WTC11 (cell line): Measurements from ENCODE around the gene FMC1. TPM values are rescaled to one million over a fixed set of nuclear protein-coding genes. Genes with fewer than 3 reads are reported as not detected.

ENCODE experiments used
- ATAC-seq: fragments of 200-7000 bp; cut with Tn5 transposase; 2 replicates; pipeline ENCODE4 v1.10.0; 2021; ENCODE audit warnings: mild to moderate bottlenecking, moderate library complexity
- CTCF ChIA-PET: fragments of 300-600 bp; sonication (Branson Sonifier 250); formaldehyde crosslinking; loops from one replicate; lab custom pipeline; 2021; ENCODE audit warnings: antibody characterized with exemption; lab: Charles Lee
- POLR2A ChIA-PET: fragments of 350-600 bp; sonication (Branson Sonifier 250); formaldehyde crosslinking; loops from one replicate; lab custom pipeline; 2021; ENCODE audit warnings: antibody characterized with exemption; lab: Charles Lee
- DNase-seq: peaks from one replicate; pipeline ENCODE4 v3.0.0; 2021; ENCODE audit warnings: low spot score
- H3K27ac Mint-ChIP-seq: 2 replicates; pipeline ENCODE4 v1.8.0; 2021; ENCODE audit warnings: mixed read lengths
- H3K27me3 Mint-ChIP-seq: 2 replicates; pipeline ENCODE4 v1.8.0; 2021; ENCODE audit warnings: low read depth, mild to moderate bottlenecking, moderate library complexity, mixed read lengths
- H3K36me3 Mint-ChIP-seq: 2 replicates; pipeline ENCODE4 v1.8.0; 2021; ENCODE audit warnings: mixed read lengths
- H3K4me1 Mint-ChIP-seq: 2 replicates; pipeline ENCODE4 v1.8.0; 2022; ENCODE audit warnings: mixed read lengths
- H3K4me3 Mint-ChIP-seq: 2 replicates; pipeline ENCODE4 v1.8.0; 2021; ENCODE audit warnings: mild to moderate bottlenecking, moderate library complexity, mixed read lengths
- H3K9me3 Mint-ChIP-seq: 2 replicates; pipeline ENCODE4 v1.8.0; 2021; ENCODE audit warnings: mixed read lengths
- ATF2 ChIP-seq: sonication (generic); formaldehyde crosslinking; IDR thresholded peaks from 2 replicates; pipeline ENCODE4 v1.8.1; 2022; ENCODE audit warnings: low read depth, missing genetic modification reagents, borderline replicate concordance
- ATF3 ChIP-seq: sonication (generic); formaldehyde crosslinking; conservative IDR thresholded peaks from 2 replicates; pipeline ENCODE4 v1.8.1; 2022; ENCODE audit warnings: mild to moderate bottlenecking, missing genetic modification reagents
- CTCF ChIP-seq: fragments of 200-600 bp; IDR thresholded peaks from 2 replicates; pipeline ENCODE4 v1.8.0; 2022; ENCODE audit warnings: antibody characterized with exemption
- ELF4 ChIP-seq: sonication (generic); formaldehyde crosslinking; IDR thresholded peaks from 2 replicates; pipeline ENCODE4 v1.8.1; 2022; ENCODE audit warnings: low read depth, mild to moderate bottlenecking, moderate library complexity, missing genetic modification reagents
- ESRRA ChIP-seq: sonication (generic); formaldehyde crosslinking; IDR thresholded peaks from 2 replicates; pipeline ENCODE4 v1.8.1; 2022; ENCODE audit warnings: mild to moderate bottlenecking, missing genetic modification reagents, borderline replicate concordance
- FOXP4 ChIP-seq: sonication (generic); formaldehyde crosslinking; IDR thresholded peaks from 2 replicates; pipeline ENCODE4 v1.8.0; 2022; ENCODE audit warnings: mild to moderate bottlenecking, missing genetic modification reagents
- MAX ChIP-seq: sonication (generic); formaldehyde crosslinking; IDR thresholded peaks from 2 replicates; pipeline ENCODE4 v1.8.0; 2022; ENCODE audit warnings: mild to moderate bottlenecking, missing genetic modification reagents
- NFATC4 ChIP-seq: fragments of 250-450 bp; sonication (Bioruptor Pico); IDR thresholded peaks from 2 replicates; pipeline ENCODE4 v1.9.0; 2021; ENCODE audit warnings: mild to moderate bottlenecking
- OVOL2 ChIP-seq: fragments of 250-450 bp; sonication (Bioruptor Pico); IDR thresholded peaks from 2 replicates; pipeline ENCODE4 v1.9.0; 2021; ENCODE audit warnings: mild to moderate bottlenecking, borderline replicate concordance
- RELA ChIP-seq: sonication (generic); formaldehyde crosslinking; IDR thresholded peaks from 2 replicates; pipeline ENCODE4 v1.8.1; 2022; ENCODE audit warnings: missing genetic modification reagents, mild to moderate bottlenecking, borderline replicate concordance
- TEAD1 ChIP-seq: sonication (generic); formaldehyde crosslinking; IDR thresholded peaks from 2 replicates; pipeline ENCODE4 v1.8.0; 2022; ENCODE audit warnings: mild to moderate bottlenecking, missing genetic modification reagents
- ZNF281 ChIP-seq: sonication (generic); formaldehyde crosslinking; IDR thresholded peaks from 2 replicates; pipeline ENCODE4 v1.8.0; 2023; ENCODE audit warnings: mild to moderate bottlenecking, missing genetic modification reagents
- ZNF416 ChIP-seq: fragments of 250-450 bp; sonication (Bioruptor Pico); IDR thresholded peaks from 2 replicates; pipeline ENCODE4 v1.9.0; 2021; ENCODE audit warnings: mild to moderate bottlenecking, inconsistent platforms
- total RNA-seq: library from RNA; stranded (reverse); gene quantifications from 3 replicates; pipeline ENCODE4 v1.2.3, GENCODE V29; 2021
- TF ChIP-seq, protein P1 (sequence below): sonication (generic); formaldehyde crosslinking; IDR thresholded peaks from 2 replicates; pipeline ENCODE4 v1.8.1; 2022; ENCODE audit warnings: mild to moderate bottlenecking, moderate library complexity, missing genetic modification reagents
- TF ChIP-seq, protein P2 (sequence below): fragments of 250-450 bp; sonication (Bioruptor Pico); IDR thresholded peaks from 2 replicates; pipeline ENCODE4 v1.9.0; 2021; ENCODE audit warnings: mild to moderate bottlenecking
- TF ChIP-seq, protein P3 (sequence below): sonication (generic); formaldehyde crosslinking; IDR thresholded peaks from 2 replicates; pipeline ENCODE4 v1.8.1; 2023; ENCODE audit warnings: mild to moderate bottlenecking, missing genetic modification reagents, moderate library complexity
- TF ChIP-seq, protein P4 (sequence below): fragments of 250-450 bp; sonication (Bioruptor Pico); IDR thresholded peaks from 2 replicates; pipeline ENCODE4 v1.8.0; 2021; ENCODE audit warnings: mild to moderate bottlenecking
- TF ChIP-seq, protein P5 (sequence below): sonication (generic); formaldehyde crosslinking; IDR thresholded peaks from 2 replicates; pipeline ENCODE4 v1.8.1; 2023; ENCODE audit warnings: mild to moderate bottlenecking, missing genetic modification reagents

The FMC1 gene
- total RNA-seq, 1 experiment from 2014 or later = 16.3 TPM

GRCh38 chr7:139304517-139304916 is 36.6 kb upstream of the FMC1 start:
- CTCF ChIA-PET = no interaction called here
- no peak overlapping the region for H3K4me3 Mint-ChIP-seq
- no peaks in the 10 kb centered on the region for H3K27me3 Mint-ChIP-seq
- DNase-seq (no peak), ATAC-seq (no peak)
- H3K9me3 Mint-ChIP-seq = no peaks in the 10 kb centered on the region
- TF ChIP-seq, protein P1, sequence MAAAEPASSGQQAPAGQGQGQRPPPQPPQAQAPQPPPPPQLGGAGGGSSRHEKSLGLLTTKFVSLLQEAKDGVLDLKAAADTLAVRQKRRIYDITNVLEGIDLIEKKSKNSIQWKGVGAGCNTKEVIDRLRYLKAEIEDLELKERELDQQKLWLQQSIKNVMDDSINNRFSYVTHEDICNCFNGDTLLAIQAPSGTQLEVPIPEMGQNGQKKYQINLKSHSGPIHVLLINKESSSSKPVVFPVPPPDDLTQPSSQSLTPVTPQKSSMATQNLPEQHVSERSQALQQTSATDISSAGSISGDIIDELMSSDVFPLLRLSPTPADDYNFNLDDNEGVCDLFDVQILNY = no peak
- TF ChIP-seq CTCF = no peak
- TF ChIP-seq, protein P2, sequence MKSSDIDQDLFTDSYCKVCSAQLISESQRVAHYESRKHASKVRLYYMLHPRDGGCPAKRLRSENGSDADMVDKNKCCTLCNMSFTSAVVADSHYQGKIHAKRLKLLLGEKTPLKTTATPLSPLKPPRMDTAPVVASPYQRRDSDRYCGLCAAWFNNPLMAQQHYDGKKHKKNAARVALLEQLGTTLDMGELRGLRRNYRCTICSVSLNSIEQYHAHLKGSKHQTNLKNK = no peak
- TF ChIP-seq ESRRA (CRISPR knock-in tag) = no peak
- no peak for TF ChIP-seq ATF2
- TF ChIP-seq MAX (CRISPR knock-in tag) = no peak
- POLR2A ChIA-PET = no interaction called here
- peaks cover 24% of the 10 kb centered on the region; the same call in 1 of the 2 replicates for H3K36me3 Mint-ChIP-seq
- peaks cover 11% of the 10 kb centered on the region for H3K4me1 Mint-ChIP-seq
- H3K27ac Mint-ChIP-seq = peak overlapping the region; percentile 65

- H3K27me3 Mint-ChIP-seq = no peaks in the 10 kb centered on the region
- no peaks in the 10 kb centered on the region for H3K9me3 Mint-ChIP-seq
- H3K36me3 Mint-ChIP-seq = no peaks in the 10 kb centered on the region
- DNase-seq = no peak
- H3K27ac Mint-ChIP-seq = no peak overlapping the region
- H3K4me3 Mint-ChIP-seq = no peak overlapping the region
- ChIA-PET CTCF (no interaction called here), POLR2A (no interaction called here)
- H3K4me1 Mint-ChIP-seq = peaks cover 8% of the 10 kb centered on the region
- no peak for ATAC-seq
- TF ChIP-seq ATF2 (no peak), TEAD1 (no peak), ZNF281 (CRISPR knock-in tag) (no peak), OVOL2 (CRISPR knock-in tag) (no peak), NFATC4 (CRISPR knock-in tag) (no peak), ATF3 (CRISPR knock-in tag) (no peak), RELA (CRISPR knock-in tag) (no peak), ZNF416 (no peak), ELF4 (CRISPR knock-in tag) (no peak), FOXP4 (CRISPR knock-in tag) (no peak)
- TF ChIP-seq, protein P3, sequence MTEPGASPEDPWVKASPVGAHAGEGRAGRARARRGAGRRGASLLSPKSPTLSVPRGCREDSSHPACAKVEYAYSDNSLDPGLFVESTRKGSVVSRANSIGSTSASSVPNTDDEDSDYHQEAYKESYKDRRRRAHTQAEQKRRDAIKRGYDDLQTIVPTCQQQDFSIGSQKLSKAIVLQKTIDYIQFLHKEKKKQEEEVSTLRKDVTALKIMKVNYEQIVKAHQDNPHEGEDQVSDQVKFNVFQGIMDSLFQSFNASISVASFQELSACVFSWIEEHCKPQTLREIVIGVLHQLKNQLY (CRISPR knock-in tag) = no peak
- TF ChIP-seq, protein P4, sequence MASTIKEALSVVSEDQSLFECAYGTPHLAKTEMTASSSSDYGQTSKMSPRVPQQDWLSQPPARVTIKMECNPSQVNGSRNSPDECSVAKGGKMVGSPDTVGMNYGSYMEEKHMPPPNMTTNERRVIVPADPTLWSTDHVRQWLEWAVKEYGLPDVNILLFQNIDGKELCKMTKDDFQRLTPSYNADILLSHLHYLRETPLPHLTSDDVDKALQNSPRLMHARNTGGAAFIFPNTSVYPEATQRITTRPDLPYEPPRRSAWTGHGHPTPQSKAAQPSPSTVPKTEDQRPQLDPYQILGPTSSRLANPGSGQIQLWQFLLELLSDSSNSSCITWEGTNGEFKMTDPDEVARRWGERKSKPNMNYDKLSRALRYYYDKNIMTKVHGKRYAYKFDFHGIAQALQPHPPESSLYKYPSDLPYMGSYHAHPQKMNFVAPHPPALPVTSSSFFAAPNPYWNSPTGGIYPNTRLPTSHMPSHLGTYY (CRISPR knock-in tag) = no peak
- TF ChIP-seq, protein P5, sequence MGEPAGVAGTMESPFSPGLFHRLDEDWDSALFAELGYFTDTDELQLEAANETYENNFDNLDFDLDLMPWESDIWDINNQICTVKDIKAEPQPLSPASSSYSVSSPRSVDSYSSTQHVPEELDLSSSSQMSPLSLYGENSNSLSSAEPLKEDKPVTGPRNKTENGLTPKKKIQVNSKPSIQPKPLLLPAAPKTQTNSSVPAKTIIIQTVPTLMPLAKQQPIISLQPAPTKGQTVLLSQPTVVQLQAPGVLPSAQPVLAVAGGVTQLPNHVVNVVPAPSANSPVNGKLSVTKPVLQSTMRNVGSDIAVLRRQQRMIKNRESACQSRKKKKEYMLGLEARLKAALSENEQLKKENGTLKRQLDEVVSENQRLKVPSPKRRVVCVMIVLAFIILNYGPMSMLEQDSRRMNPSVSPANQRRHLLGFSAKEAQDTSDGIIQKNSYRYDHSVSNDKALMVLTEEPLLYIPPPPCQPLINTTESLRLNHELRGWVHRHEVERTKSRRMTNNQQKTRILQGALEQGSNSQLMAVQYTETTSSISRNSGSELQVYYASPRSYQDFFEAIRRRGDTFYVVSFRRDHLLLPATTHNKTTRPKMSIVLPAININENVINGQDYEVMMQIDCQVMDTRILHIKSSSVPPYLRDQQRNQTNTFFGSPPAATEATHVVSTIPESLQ = no peak
Observed at GRCh38 chr7:139317939-139318505, 23.1 kb upstream of the FMC1 start.
